Skin of body (tissue), 2 donors: ENCODE data around the gene ABL1. TPM values are rescaled to one million over a fixed set of nuclear protein-coding genes. Genes with fewer than 3 reads are reported as not detected.
"Not testable (repeated sequence)": the region's sequence is repeated elsewhere in the genome, so short reads cannot be mapped to it uniquely, and the experiment has no call there.

ENCODE experiments used
- DNase-seq: peaks from one replicate; lab custom pipeline; 2025; lab: John Stamatoyannopoulos, UW
- total RNA-seq: library from RNA; depleted of rRNA; stranded (reverse); fragments of >200 nt; gene quantifications from one replicate; pipeline ENCODE4 v1.2.3, GENCODE V29; 2014

The ABL1 gene
- total RNA-seq, 1 donor from 2014 or later, result 35.5 TPM

DNA sequence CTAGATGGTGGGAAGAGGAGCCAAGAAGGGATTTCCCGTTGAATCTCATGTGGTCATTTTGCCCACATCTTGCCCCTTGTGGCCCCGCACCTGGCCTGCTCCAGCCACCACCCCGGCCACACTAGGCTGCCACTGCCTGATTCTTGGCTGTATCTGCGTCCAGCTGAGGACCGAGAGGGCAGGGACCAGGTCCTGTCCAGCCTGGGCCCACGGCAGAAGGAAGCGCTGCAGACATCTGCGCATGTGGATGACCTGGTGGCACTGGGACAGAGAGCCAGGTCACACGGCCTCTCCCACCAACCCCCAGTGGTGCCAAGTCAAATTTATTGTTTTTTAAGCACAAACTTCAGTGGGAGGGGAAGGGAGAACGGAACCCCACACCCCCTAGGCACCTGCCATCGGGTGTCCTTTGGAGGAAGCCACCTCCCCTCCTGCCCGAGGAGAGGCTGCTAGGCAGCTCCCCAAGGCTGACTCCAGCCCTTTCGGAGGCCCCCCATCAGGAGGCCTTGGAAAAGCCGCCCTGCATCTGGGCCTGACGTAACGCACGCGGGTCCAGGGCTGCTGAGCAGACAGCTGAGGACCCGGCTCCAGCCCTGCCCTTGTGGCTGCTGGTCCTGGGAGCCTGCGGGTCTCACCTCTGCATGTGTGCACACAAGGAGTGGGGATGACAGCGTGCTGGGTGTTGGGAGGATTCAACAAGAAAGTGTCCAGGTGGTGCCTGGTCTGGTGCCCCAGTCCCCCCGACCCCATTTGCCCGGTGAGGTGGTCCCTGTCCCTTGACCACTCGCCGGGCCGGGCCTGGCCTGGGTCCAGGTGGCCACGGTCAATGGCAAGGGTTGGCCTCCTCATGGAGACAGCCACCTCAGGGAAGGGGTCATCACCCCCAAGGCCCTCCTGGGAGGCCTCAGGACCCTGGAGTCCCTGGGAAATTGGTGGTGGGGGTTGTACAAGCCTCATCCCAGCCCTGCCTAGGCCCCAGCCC lies 67.4 kb downstream of the ABL1 start:
- no peak for DNase-seq

- DNase-seq, result no peak
These were observed 68.4 kb downstream of the ABL1 start for GRCh38 chr9:130903194-130904069.

DNA sequence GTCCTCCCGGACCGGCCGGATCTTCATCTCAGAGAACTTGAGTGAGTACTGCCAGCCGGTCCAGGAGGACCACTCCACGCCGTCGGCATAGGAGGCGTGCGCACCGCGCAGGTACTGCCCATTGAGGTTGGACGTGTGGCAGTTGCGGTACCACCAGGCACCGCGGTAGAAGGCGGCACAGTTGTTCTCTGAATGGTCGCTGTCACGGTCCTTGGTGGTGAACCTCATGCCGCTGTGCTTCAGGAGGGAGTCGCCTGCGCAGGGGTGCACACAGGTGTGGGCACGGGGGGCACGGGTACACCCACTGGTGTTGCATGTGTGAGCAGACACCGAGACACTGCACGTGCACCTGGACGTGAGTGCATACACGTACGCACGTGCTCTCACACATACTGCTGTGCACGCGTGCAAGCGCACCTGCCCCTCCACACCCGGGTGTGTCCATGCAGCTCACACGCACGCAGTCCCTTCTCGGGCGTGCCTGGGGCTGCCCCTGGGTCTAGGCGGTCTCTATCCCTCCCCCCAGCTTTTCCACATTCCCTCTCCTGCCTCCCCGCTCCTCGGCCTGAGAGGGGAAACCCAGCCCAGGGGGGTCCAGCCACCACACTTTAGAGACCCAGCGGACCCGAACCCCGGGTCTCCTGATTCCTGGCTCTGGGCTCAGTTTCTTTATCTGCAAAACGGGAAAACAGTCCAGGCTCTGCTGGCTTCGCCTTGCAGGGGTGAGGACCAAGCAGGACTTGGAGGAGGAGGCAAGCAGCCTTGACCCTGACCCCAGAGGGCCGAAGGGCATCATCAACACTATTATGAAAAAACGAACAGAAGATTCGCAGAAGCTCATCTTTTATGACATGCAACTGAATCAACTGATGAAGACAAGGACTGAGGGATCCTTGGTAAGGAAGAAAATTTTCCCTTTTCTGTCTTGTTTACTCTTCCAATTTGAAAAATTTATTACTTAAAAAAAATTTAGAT lies 69.3 kb downstream of the ABL1 start:
- no peak for DNase-seq

DNA sequence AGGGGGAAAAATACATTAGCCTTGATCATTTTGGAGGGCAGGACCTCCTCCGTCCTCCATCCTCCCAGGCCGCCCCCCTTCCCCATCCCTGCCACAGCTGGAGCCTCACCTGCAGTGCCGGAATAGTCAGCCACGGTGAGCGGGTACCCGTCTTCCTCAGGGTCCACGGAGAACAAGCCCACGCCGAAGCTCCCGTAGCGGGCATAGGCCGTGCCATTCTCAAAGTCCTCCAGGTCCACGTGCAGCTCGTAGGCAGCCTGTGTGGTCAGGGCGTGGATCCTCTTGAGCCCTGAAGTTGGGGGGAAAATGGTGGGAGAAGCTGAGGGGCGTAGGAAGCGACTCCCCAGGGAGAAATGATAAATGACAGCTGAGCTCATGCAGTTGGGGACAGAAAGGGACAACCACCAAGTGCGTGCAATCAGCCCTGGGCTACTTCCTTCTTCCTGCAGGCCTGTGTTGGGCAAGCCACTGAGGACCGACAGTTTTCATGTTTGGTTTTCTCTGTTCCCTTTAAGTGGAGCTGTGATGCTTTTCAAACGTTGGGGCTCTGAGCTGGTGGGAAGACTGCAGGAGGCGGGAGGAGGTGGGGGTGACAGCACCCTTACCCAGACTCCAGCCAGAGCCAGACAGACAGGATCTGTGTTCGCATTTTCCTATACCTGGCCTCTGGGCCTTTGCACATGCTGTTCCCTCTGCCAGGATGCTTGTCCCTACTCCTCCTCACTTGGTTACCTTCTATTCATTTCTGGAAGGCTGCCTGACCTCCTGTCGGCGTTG lies 70.3 kb downstream of the ABL1 start:
- no peak for DNase-seq

- DNase-seq, result no peak
These were observed 71.1 kb downstream of the ABL1 start for GRCh38 chr9:130905902-130906734.

DNA sequence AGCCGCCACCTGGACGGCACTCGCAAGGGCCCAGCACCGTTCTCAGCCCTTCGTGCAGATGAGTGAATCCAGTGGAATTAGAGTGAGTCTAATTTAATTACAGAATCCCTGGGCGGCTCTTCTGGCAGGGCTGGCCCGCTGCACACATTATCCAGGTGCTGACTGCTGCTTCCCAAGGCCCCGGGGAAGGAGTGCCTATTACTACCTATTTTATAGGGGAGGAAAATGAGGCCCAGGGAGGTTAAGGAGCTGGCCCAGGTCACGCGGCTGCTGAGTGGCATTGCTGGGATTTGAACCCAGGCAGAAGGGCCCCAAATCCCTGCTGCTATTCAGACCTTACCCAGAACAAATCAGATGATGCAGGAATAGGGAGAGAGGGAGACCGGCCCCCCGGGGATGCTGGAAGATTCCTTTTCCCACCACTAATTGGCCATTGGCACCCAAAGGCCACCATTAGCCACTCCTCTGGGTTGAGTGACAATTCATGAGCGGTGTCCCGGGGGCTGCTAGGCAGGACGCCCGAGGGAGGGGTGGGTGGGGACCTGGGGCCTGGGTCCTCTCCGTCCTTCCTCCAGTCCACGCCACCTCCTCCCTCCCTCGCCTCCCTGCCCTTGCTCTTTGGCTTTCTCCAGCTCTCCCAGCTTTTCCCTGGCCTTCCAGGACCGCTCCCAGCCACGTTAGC lies 71.8 kb downstream of the ABL1 start:
- DNase-seq, result no peak

GRCh38 chr9:130908146-130908877 lies 73.3 kb downstream of the ABL1 start:
- no peak for DNase-seq

- DNase-seq, result no peak
These were observed 73.9 kb downstream of the ABL1 start for GRCh38 chr9:130908878-130909355.

DNA sequence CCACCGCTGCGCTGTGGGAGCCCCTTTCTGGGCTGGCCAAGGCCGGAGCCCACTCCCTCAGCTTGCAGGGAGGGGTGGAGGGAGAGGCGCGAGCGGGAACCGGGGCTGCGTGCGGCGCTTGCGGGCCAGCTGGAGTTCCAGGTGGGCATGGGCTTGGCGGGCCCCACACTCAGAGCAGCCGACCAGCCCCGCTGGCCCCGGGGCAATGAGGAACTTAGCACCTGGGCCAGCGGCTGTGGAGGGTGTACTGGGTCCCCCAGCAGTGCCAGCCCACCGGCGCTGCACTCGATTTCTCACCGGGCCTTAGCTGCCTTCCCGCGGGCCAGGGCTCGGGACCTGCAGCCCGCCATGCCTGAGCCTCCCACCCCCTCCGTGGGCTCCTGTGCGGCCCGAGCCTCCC lies 75.0 kb downstream of the ABL1 start:
- DNase-seq, result not testable (repeated sequence)

GRCh38 chr9:130910670-130911069 lies 75.6 kb downstream of the ABL1 start:
- DNase-seq, result not testable (repeated sequence)

- no peak for DNase-seq
These were observed 76.4 kb downstream of the ABL1 start for GRCh38 chr9:130911254-130912049.

GRCh38 chr9:130912932-130913598 lies 78.0 kb downstream of the ABL1 start:
- no peak for DNase-seq

- DNase-seq, result no peak
These were observed 78.8 kb downstream of the ABL1 start for GRCh38 chr9:130913599-130914416.

GRCh38 chr9:130914417-130915095 lies 79.5 kb downstream of the ABL1 start:
- DNase-seq, result no peak

DNA sequence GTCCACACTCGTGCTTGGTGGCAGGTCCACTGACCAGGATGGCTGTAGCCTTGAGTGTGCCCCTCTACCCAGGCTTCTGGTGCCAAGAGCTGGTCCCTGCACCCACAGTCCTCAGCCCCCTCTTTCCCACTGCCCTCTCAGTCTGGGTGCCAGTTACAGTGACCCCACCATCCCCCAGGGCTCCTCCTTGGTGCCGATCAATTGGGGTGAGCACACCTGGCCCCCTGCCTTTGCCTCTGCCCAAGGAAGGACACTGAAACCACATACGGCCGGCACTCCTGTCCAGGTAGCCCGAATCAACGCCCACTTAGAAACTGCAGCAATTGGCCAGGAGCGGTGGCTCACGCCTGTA lies 80.0 kb downstream of the ABL1 start:
- no peak for DNase-seq
